Measurements from ENCODE around the gene NUDCD2.

DNA sequence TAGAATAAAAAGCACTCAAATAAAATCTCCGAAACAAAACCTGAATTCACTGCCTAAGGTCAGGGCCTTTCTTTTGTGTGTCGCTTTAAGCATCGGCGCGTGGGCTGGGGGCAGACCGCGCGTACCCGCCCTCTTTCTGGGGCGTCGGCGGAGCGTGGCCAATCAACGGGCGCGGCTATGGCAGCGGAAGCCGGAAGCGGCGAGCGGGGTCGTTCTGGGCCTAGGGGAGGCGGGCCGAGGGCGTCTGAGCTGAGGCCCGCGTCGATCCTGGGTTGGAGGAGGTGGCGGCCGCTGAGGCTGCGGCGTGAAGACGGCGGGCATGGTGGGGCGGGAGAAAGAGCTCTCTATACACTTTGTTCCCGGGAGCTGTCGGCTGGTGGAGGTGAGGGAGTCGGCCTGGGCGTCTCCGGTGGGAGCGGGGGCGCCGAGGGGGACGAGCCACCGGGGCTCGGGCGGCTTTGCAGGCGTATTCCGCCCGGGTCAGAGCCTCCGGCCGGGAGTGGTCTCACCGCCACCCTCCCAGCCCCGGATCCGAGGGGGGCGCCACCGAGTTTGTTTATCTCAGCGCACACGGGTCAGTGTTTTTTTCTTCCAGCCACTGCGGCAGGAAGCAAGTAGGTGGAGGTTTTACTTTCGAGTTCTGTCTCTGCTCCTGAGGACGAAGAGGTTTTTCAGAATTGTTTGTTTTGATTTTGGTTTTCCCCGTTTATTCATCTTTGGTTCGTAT lies 45.6 kb upstream of the NUDCD2 start, which contains the start of gene MAT2B:
- TF ChIP-seq, protein P1, sequence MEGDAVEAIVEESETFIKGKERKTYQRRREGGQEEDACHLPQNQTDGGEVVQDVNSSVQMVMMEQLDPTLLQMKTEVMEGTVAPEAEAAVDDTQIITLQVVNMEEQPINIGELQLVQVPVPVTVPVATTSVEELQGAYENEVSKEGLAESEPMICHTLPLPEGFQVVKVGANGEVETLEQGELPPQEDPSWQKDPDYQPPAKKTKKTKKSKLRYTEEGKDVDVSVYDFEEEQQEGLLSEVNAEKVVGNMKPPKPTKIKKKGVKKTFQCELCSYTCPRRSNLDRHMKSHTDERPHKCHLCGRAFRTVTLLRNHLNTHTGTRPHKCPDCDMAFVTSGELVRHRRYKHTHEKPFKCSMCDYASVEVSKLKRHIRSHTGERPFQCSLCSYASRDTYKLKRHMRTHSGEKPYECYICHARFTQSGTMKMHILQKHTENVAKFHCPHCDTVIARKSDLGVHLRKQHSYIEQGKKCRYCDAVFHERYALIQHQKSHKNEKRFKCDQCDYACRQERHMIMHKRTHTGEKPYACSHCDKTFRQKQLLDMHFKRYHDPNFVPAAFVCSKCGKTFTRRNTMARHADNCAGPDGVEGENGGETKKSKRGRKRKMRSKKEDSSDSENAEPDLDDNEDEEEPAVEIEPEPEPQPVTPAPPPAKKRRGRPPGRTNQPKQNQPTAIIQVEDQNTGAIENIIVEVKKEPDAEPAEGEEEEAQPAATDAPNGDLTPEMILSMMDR (IDR thresholded peaks at IDR 0.05), result peak in 3 of 4 experiments; percentile 32 to 72 (median 55)
- TF ChIP-seq EP300 (IDR thresholded peaks at IDR 0.05) (no peak), POLR2A (IDR thresholded peaks at IDR 0.05) (peak; percentile 91 to 94), POLR2AphosphoS5 (IDR thresholded peaks at IDR 0.05) (peak; percentile 95)
